Measurements from ENCODE around the gene ARFGAP1. TPM values are rescaled to one million over a fixed set of nuclear protein-coding genes. Genes with fewer than 3 reads are reported as not detected.

Gene ARFGAP1
- total and polyA plus RNA-seq, 2 donors (not counting 3 experiments of a cell fraction or from before 2014, with no cell fraction given) = 93.7 to 126 TPM

DNA sequence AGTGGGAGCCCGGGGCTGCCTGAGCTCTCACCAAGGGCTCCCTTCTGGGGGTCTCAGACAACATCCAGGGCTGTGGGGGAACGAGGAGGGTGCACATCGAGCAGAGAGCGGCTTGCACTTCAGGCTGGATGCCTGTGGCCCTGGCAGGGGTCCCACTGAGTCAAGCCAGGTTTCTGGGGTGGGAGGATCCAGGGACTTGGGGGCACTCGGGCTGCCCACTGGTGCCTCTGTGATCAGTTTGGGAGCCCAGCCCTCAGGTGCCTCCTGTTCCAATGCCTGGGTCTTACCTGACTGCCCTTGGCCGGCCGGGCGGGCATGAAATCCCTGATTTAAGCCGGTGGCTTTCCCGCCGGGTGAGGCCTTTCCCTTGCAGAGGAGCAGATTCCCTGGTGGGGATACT, 20.8 kb downstream of the ARFGAP1 start:
- intact Hi-C loops (cut with micrococcal nuclease) (loop anchor here (5.0 kb wide), 1 partner anchor 71 kb away; no protein-coding TSS in a partner anchor), dilution Hi-C loops (cut with MboI; ENCODE audit: extremely low pct_ligation_motif_present, low sequenced_read_pairs) (no loop called here)
- Histone ChIP-seq H2AFZ (ENCODE audit: low read depth, low read length) (no peak overlapping the region), H3K4me1 (ENCODE audit: control insufficient read depth, extremely low read depth, insufficient read depth, low read length) (no peaks in the 10 kb centered on the region), H3K36me3 (ENCODE audit: control insufficient read depth in 2 of 2, extremely low read depth in 1 of 2, insufficient read depth in 2 of 2, low read length in 2 of 2) (peaks cover 0 to 4% of the 10 kb centered on the region in 2 experiments), H3K9ac (replicated peaks; ENCODE audit: extremely low read depth, insufficient read depth, low read length) (no peak overlapping the region), H3K9me1 (replicated peaks; ENCODE audit: control insufficient read depth, extremely low read depth, insufficient read depth, low read length) (no peaks in the 10 kb centered on the region), H3K4me2 (ENCODE audit: insufficient read depth, low read length) (no peak overlapping the region), H4K20me1 (replicated peaks; ENCODE audit: control insufficient read depth, extremely low read depth, insufficient read depth, low read length) (no peaks in the 10 kb centered on the region), H3K9me3 (replicated peaks; ENCODE audit: control insufficient read depth, insufficient read depth, low read length) (no peaks in the 10 kb centered on the region), H3K27me3 (ENCODE audit: control insufficient read depth in 2 of 2, insufficient read depth in 2 of 2, low read length in 2 of 2) (peaks cover 8 to 12% of the 10 kb centered on the region in 2 experiments), H3K4me3 (replicated peaks in 1 of 3; ENCODE audit: insufficient read depth in 1 of 3, low read depth in 1 of 3, low read length in 3 of 3) (no peak overlapping the region), H3K79me2 (ENCODE audit: control insufficient read depth, insufficient read depth, low read length) (no peaks in the 10 kb centered on the region), H3K27ac (ENCODE audit: insufficient read depth, low read depth, low read length) (no peak overlapping the region)
- no peak for FAIRE-seq
- no TSS peak for BruUV-seq (replicated peaks)
- TF ChIP-seq, protein P1, sequence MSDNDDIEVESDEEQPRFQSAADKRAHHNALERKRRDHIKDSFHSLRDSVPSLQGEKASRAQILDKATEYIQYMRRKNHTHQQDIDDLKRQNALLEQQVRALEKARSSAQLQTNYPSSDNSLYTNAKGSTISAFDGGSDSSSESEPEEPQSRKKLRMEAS (IDR thresholded peaks at IDR 0.05; ENCODE audit: insufficient read depth, insufficient read length) = no peak
- TF ChIP-seq EZH2 (IDR thresholded peaks at IDR 0.05; ENCODE audit: borderline replicate concordance, low read depth, low read length, severe bottlenecking) (no peak), JUN (IDR thresholded peaks at IDR 0.05; ENCODE audit: borderline replicate concordance, insufficient read depth, insufficient read length, low read depth) (no peak), POLR2A (IDR thresholded peaks at IDR 0.05; ENCODE audit: low read depth, low read length) (no peak), GATA2 (IDR thresholded peaks at IDR 0.05; ENCODE audit: insufficient read depth, insufficient read length, low read depth, low read length) (no peak), POLR2AphosphoS5 (IDR thresholded peaks at IDR 0.05; ENCODE audit: insufficient read depth, low read depth, low read length) (no peak), FOS (IDR thresholded peaks at IDR 0.05; ENCODE audit: borderline replicate concordance, insufficient read depth, low read length) (no peak), MYC (IDR thresholded peaks at IDR 0.05; ENCODE audit: low read depth, low read length) (no peak)
- TF ChIP-seq, protein P2, sequence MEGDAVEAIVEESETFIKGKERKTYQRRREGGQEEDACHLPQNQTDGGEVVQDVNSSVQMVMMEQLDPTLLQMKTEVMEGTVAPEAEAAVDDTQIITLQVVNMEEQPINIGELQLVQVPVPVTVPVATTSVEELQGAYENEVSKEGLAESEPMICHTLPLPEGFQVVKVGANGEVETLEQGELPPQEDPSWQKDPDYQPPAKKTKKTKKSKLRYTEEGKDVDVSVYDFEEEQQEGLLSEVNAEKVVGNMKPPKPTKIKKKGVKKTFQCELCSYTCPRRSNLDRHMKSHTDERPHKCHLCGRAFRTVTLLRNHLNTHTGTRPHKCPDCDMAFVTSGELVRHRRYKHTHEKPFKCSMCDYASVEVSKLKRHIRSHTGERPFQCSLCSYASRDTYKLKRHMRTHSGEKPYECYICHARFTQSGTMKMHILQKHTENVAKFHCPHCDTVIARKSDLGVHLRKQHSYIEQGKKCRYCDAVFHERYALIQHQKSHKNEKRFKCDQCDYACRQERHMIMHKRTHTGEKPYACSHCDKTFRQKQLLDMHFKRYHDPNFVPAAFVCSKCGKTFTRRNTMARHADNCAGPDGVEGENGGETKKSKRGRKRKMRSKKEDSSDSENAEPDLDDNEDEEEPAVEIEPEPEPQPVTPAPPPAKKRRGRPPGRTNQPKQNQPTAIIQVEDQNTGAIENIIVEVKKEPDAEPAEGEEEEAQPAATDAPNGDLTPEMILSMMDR (IDR thresholded peaks at IDR 0.05; ENCODE audit: extremely low read depth in 1 of 2, insufficient read depth in 1 of 2, low read depth in 1 of 2, low read length in 2 of 2) = no peak
- no peak for DNase-seq (ENCODE audit: low read depth, low spot score)
- ChIA-PET POLR2A (no interaction called here), CTCF (interaction anchor here (2.0 to 3.8 kb wide), 2 partner anchors 70 to 88 kb away, joined by 7 to 50 read pairs; no protein-coding TSS in a partner anchor)
